ENCODE measurements around the gene CA11. TPM values are rescaled to one million over a fixed set of nuclear protein-coding genes. Genes with fewer than 3 reads are reported as not detected.

Gene CA11
- polyA plus RNA-seq, 1 of the 3 experiments (the other 2 are of a cell fraction), result 13.1 TPM

- TF ChIP-seq REST (IDR thresholded peaks at IDR 0.05; ENCODE audit: low read depth, low read length), result no peak
- no peak for TF ChIP-seq GABPA (IDR thresholded peaks at IDR 0.05; ENCODE audit: low read depth)
- no peak for TF ChIP-seq RCOR1 (IDR thresholded peaks at IDR 0.05; ENCODE audit: low read length)
- TF ChIP-seq ELF1 (IDR thresholded peaks at IDR 0.05), result no peak
- no peak for TF ChIP-seq MAX (IDR thresholded peaks at IDR 0.05; ENCODE audit: low read depth)
- no peak for TF ChIP-seq RXRA (IDR thresholded peaks at IDR 0.05; ENCODE audit: borderline replicate concordance, low read depth)
- TF ChIP-seq TAF1 (IDR thresholded peaks at IDR 0.05; ENCODE audit: borderline replicate concordance, low read depth, low read length), result 0 out of 2 replicates have a peak, but pooled peaks have one; percentile 34
- no peak for TF ChIP-seq FOXJ3 (CRISPR knock-in tag; IDR thresholded peaks at IDR 0.05)
These were observed 29.2 kb upstream of the CA11 start (continued) for GRCh38 chr19:48674921-48675824.

GRCh38 chr19:48674216-48674809 is 28.3 kb upstream of the CA11 start:
- no peaks in the 10 kb centered on the region for H4K20me1 ChIP-seq (ENCODE audit: insufficient read depth)
- no peaks in the 10 kb centered on the region for H3F3A ChIP-seq (replicated peaks; ENCODE audit: insufficient read depth)
- H3K27me3 ChIP-seq (ENCODE audit: insufficient read depth), result no peaks in the 10 kb centered on the region
- H3K79me2 ChIP-seq (ENCODE audit: insufficient read depth), result no peaks in the 10 kb centered on the region
- no peak overlapping the region for H2AFZ ChIP-seq (ENCODE audit: low read depth)
- no peaks in the 10 kb centered on the region for H3K9me3 ChIP-seq
- WGBS (ENCODE audit: low lambda C conversion rate), result 92% methylated on average over 13 of the region's 19 CpGs
- POLR2A ChIA-PET, result interaction anchor here (1.5 to 2.1 kb wide), 2 partner anchors 28 to 65 kb away, joined by 3 to 7 read pairs; partner anchors contain the start of gene CA11
- no peaks in the 10 kb centered on the region for H3K9me2 ChIP-seq
- DNase-seq, result no peak
- H3K27ac ChIP-seq (ENCODE audit: low read depth in 2 of 2, low read length in 1 of 2), result no peak overlapping the region
- H3K4me2 ChIP-seq, result no peak overlapping the region
- no peak overlapping the region for H3K9ac ChIP-seq
- no peak overlapping the region for H3K4me3 ChIP-seq (ENCODE audit: low read depth in 2 of 2, low read length in 1 of 2)
- no peaks in the 10 kb centered on the region for H3K36me3 ChIP-seq (replicated peaks in 1 of 2; ENCODE audit: control insufficient read depth in 1 of 2, insufficient read depth in 2 of 2, low read length in 1 of 2)
- peaks cover 0 to 8% of the 10 kb centered on the region in 2 experiments; a peak in 1 of 4 replicates for H3K4me1 ChIP-seq (ENCODE audit: control insufficient read depth in 1 of 2, insufficient read depth in 2 of 2, low read depth in 1 of 2, low read length in 1 of 2)
- TF ChIP-seq TAF1 (IDR thresholded peaks at IDR 0.05; ENCODE audit: borderline replicate concordance, low read depth, low read length), result no peak
- no peak for TF ChIP-seq GATA2 (CRISPR knock-in tag; IDR thresholded peaks at IDR 0.05)
- no peak for TF ChIP-seq EZH2phosphoT487 (IDR thresholded peaks at IDR 0.05; ENCODE audit: borderline replicate concordance, low read depth)
- TF ChIP-seq MAX (IDR thresholded peaks at IDR 0.05; ENCODE audit: low read depth), result no peak
- no peak for TF ChIP-seq FOXJ3 (CRISPR knock-in tag; IDR thresholded peaks at IDR 0.05)
- TF ChIP-seq FOXM1 (IDR thresholded peaks at IDR 0.05; ENCODE audit: low read depth), result no peak
- no peak for TF ChIP-seq MXI1 (IDR thresholded peaks at IDR 0.05; ENCODE audit: low read depth, low read length)
- no peak for TF ChIP-seq ZBTB33 (IDR thresholded peaks at IDR 0.05; ENCODE audit: borderline replicate concordance, low read depth)
- TF ChIP-seq RCOR1 (IDR thresholded peaks at IDR 0.05; ENCODE audit: low read length), result no peak
- no peak for TF ChIP-seq NRF1 (IDR thresholded peaks at IDR 0.05; ENCODE audit: low read depth, low read length)
- no peak for TF ChIP-seq FOSL2 (IDR thresholded peaks at IDR 0.05; ENCODE audit: borderline replicate concordance, low read depth)
- CTCF ChIA-PET, result interaction anchor here (0.6 to 3.7 kb wide), 22 partner anchors 8 to 297 kb away, joined by 3 to 35 read pairs (median 4); partner anchors contain the start of genes BAX, CA11 and FUT2

Data from SK-N-SH (cell line).